ENCODE data around the gene SEZ6L2. TPM values are rescaled to one million over a fixed set of nuclear protein-coding genes. Genes with fewer than 3 reads are reported as not detected.

SEZ6L2 gene
- total and polyA plus RNA-seq, 2 of the 13 experiments (the other 11 are each of a cell fraction or from before 2014, with no cell fraction given) = 14.9 to 16.9 TPM

DNA sequence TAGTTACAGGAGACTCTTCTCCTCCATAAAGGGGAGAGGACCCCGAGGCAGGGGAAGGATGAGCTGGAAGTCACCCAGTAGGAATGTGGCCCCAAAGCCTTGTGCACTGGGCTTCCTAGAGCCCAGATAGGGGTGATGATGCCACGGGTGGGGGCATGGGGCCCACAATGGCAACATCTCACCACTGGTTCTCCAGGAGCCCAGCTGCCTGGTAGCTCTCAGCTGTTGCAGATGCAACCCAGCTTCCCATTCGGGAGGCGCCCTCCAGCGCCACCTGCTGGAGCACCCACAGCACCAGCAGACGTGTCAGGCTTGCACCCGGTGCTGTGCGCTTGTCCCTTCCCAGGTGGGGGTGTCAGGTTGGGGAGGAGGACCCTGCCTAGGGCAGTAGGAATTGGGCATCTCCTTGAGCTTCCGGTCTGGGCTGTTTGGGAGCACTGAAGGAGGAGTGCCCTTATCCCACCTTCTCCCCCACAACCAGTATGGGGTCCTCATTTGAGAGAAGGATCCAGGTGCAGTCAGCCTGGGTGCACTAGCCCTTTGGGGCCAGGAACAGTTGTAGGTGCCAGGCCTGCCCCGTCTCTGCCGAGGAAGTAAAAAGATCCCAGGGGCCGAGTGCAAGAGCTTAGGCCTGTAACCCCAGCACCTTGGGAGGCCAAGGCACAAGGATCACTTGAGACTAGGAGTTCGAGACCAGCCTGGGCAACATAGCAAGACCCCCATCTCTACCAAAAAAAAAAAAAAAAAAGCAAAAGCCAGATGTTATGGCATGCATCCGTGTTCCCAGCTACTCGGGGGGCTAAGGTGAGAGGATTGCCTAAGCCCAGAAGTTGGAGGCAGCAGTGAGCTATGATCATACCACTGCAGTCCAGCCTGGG lies 50.7 kb downstream of the SEZ6L2 start (continued):
- TF ChIP-seq, protein P1, sequence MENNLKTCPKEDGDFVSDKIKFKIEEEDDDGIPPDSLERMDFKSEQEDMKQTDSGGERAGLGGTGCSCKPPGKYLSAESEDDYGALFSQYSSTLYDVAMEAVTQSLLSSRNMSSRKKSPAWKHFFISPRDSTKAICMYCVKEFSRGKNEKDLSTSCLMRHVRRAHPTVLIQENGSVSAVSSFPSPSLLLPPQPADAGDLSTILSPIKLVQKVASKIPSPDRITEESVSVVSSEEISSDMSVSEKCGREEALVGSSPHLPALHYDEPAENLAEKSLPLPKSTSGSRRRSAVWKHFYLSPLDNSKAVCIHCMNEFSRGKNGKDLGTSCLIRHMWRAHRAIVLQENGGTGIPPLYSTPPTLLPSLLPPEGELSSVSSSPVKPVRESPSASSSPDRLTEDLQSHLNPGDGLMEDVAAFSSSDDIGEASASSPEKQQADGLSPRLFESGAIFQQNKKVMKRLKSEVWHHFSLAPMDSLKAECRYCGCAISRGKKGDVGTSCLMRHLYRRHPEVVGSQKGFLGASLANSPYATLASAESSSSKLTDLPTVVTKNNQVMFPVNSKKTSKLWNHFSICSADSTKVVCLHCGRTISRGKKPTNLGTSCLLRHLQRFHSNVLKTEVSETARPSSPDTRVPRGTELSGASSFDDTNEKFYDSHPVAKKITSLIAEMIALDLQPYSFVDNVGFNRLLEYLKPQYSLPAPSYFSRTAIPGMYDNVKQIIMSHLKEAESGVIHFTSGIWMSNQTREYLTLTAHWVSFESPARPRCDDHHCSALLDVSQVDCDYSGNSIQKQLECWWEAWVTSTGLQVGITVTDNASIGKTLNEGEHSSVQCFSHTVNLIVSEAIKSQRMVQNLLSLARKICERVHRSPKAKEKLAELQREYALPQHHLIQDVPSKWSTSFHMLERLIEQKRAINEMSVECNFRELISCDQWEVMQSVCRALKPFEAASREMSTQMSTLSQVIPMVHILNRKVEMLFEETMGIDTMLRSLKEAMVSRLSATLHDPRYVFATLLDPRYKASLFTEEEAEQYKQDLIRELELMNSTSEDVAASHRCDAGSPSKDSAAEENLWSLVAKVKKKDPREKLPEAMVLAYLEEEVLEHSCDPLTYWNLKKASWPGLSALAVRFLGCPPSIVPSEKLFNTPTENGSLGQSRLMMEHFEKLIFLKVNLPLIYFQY (CRISPR knock-in tag; IDR thresholded peaks at IDR 0.05; ENCODE audit: borderline replicate concordance) = 0 out of 2 replicates have a peak, but pooled peaks have one; percentile 37
- TF ChIP-seq MYC (CRISPR knock-in tag; IDR thresholded peaks at IDR 0.05; ENCODE audit: borderline replicate concordance) (peak; percentile 68; the same call in 1 of the 2 replicates), PRPF4 (IDR thresholded peaks at IDR 0.05; ENCODE audit: low read depth, low read length, poor library complexity, severe bottlenecking) (no peak), ARHGAP35 (CRISPR knock-in tag; IDR thresholded peaks at IDR 0.05; ENCODE audit: borderline replicate concordance) (peak; percentile 69; the same call in 1 of the 2 replicates), ZNF234 (CRISPR knock-in tag; conservative IDR thresholded peaks at IDR 0.05) (no peak), ZNF841 (CRISPR knock-in tag; IDR thresholded peaks at IDR 0.05; ENCODE audit: borderline replicate concordance) (no peak), ZNF10 (CRISPR knock-in tag; IDR thresholded peaks at IDR 0.05; ENCODE audit: borderline replicate concordance, low read depth) (no peak), ZNF562 (CRISPR knock-in tag; IDR thresholded peaks at IDR 0.05; ENCODE audit: borderline replicate concordance) (no peak), SALL1 (CRISPR knock-in tag; IDR thresholded peaks at IDR 0.05) (peak; percentile 63), TCF12 (IDR thresholded peaks at IDR 0.05) (no peak), TCF12 (CRISPR knock-in tag; IDR thresholded peaks at IDR 0.05) (no peak), ZFX (CRISPR knock-in tag; IDR thresholded peaks at IDR 0.05; ENCODE audit: low read depth) (peak; percentile 41; the same call in 1 of the 2 replicates), CREB1 (IDR thresholded peaks at IDR 0.05) (no peak), CREB1 (CRISPR knock-in tag; IDR thresholded peaks at IDR 0.05) (no peak), KLF6 (CRISPR knock-in tag; IDR thresholded peaks at IDR 0.05) (0 out of 2 replicates have a peak, but pooled peaks have one; percentile 71), ZNF354B (CRISPR knock-in tag; IDR thresholded peaks at IDR 0.05) (no peak), KDM2A (CRISPR knock-in tag; IDR thresholded peaks at IDR 0.05; ENCODE audit: borderline replicate concordance, low read depth) (peak; percentile 91), ZNF292 (CRISPR knock-in tag; IDR thresholded peaks at IDR 0.05; ENCODE audit: borderline replicate concordance, low read depth) (no peak)
- TF ChIP-seq, protein P2, sequence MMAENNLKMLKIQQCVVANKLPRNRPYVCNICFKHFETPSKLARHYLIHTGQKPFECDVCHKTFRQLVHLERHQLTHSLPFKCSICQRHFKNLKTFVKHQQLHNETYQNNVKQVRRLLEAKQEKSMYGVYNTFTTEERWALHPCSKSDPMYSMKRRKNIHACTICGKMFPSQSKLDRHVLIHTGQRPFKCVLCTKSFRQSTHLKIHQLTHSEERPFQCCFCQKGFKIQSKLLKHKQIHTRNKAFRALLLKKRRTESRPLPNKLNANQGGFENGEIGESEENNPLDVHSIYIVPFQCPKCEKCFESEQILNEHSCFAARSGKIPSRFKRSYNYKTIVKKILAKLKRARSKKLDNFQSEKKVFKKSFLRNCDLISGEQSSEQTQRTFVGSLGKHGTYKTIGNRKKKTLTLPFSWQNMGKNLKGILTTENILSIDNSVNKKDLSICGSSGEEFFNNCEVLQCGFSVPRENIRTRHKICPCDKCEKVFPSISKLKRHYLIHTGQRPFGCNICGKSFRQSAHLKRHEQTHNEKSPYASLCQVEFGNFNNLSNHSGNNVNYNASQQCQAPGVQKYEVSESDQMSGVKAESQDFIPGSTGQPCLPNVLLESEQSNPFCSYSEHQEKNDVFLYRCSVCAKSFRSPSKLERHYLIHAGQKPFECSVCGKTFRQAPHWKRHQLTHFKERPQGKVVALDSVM (CRISPR knock-in tag; IDR thresholded peaks at IDR 0.05) = 0 out of 2 replicates have a peak, but pooled peaks have one; percentile 8
- TF ChIP-seq, protein P3, sequence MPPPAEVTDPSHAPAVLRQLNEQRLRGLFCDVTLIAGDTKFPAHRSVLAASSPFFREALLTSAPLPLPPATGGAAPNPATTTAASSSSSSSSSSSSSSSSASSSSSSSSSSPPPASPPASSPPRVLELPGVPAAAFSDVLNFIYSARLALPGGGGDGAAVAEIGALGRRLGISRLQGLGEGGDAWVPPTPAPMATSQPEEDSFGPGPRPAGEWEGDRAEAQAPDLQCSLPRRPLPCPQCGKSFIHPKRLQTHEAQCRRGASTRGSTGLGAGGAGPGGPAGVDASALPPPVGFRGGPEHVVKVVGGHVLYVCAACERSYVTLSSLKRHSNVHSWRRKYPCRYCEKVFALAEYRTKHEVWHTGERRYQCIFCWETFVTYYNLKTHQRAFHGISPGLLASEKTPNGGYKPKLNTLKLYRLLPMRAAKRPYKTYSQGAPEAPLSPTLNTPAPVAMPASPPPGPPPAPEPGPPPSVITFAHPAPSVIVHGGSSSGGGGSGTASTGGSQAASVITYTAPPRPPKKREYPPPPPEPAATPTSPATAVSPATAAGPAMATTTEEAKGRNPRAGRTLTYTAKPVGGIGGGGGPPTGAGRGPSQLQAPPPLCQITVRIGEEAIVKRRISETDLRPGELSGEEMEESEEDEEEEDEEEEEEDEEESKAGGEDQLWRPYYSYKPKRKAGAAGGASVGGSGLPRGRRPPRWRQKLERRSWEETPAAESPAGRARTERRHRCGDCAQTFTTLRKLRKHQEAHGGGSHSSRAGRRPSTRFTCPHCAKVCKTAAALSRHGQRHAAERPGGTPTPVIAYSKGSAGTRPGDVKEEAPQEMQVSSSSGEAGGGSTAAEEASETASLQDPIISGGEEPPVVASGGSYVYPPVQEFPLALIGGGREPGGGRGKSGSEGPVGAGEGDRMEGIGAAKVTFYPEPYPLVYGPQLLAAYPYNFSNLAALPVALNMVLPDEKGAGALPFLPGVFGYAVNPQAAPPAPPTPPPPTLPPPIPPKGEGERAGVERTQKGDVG (CRISPR knock-in tag; IDR thresholded peaks at IDR 0.05; ENCODE audit: borderline replicate concordance) = peak; percentile 71; the same call in 1 of the 2 replicates

Data from HepG2 (cell line).